H9 (cell line): ENCODE results near the gene ANKRD17. TPM values are rescaled to one million over a fixed set of nuclear protein-coding genes. Genes with fewer than 3 reads are reported as not detected.

Source experiments
- DNase-seq: peaks from one replicate; pipeline ENCODE4 v3.0.0-alpha.2; 2017
- H2AFZ ChIP-seq: one replicate; pipeline ENCODE4 v1.6.1; 2013; ENCODE audit warnings: mild to moderate bottlenecking, low read length, control low read depth, moderate library complexity
- H2AK5ac ChIP-seq: 2 replicates; pipeline ENCODE4 v1.6.1; 2013; ENCODE audit warnings: low read length, control low read depth, mixed read lengths; ENCODE audit not compliant: insufficient read length
- H2BK120ac ChIP-seq: one replicate; pipeline ENCODE4 v1.6.1; 2013; ENCODE audit warnings: low read depth, mild to moderate bottlenecking, low read length, control low read depth, inconsistent platforms; ENCODE audit not compliant: poor library complexity, severe bottlenecking
- H2BK12ac ChIP-seq: 2 replicates; pipeline ENCODE4 v1.6.1; 2013; ENCODE audit warnings: low read length, control low read depth, mixed read lengths, low read depth; ENCODE audit not compliant: insufficient read length
- H2BK15ac ChIP-seq: 2 replicates; pipeline ENCODE4 v1.6.1; 2013; ENCODE audit warnings: low read depth, low read length, control low read depth
- H2BK20ac ChIP-seq: one replicate; pipeline ENCODE4 v1.6.1; 2013; ENCODE audit warnings: low read depth, mild to moderate bottlenecking, low read length, control low read depth, inconsistent platforms; ENCODE audit not compliant: poor library complexity, severe bottlenecking
- H2BK5ac ChIP-seq: 2 replicates; pipeline ENCODE4 v1.6.1; 2013; ENCODE audit warnings: low read length, control low read depth, mixed read lengths; ENCODE audit not compliant: insufficient read length
- H3K14ac ChIP-seq: 2 replicates; pipeline ENCODE4 v1.6.1; 2013; ENCODE audit warnings: low read length, control low read depth; ENCODE audit not compliant: insufficient read depth
- H3K18ac ChIP-seq: 2 replicates; pipeline ENCODE4 v1.6.1; 2013; ENCODE audit warnings: low read depth, mild to moderate bottlenecking, mixed read lengths, low read length, control low read depth; ENCODE audit not compliant: insufficient read length
- H3K23ac ChIP-seq: 2 replicates; pipeline ENCODE4 v1.6.1; 2013; ENCODE audit warnings: low read length, control low read depth, mixed read lengths, low read depth; ENCODE audit not compliant: insufficient read length
- H3K23me2 ChIP-seq: 2 replicates; pipeline ENCODE4 v1.6.1; 2013; ENCODE audit warnings: low read depth, mild to moderate bottlenecking, mixed read lengths, low read length, control low read depth; ENCODE audit not compliant: insufficient read length, poor library complexity, severe bottlenecking
- H3K27ac ChIP-seq: 2 replicates; pipeline ENCODE4 v1.5.1; 2013; ENCODE audit warnings: low read length, control low read depth, mixed read lengths, low read depth; ENCODE audit not compliant: insufficient read length
- H3K27me3 ChIP-seq: 2 replicates; pipeline ENCODE4 v1.6.1; 2013; ENCODE audit warnings: low read length, control low read depth, inconsistent platforms; ENCODE audit not compliant: insufficient read depth
- H3K4ac ChIP-seq: 2 replicates; pipeline ENCODE4 v1.6.1; 2013; ENCODE audit warnings: low read depth, mild to moderate bottlenecking, control low read depth, inconsistent platforms, low read length, moderate library complexity
- H3K4me1 ChIP-seq: 2 replicates; pipeline ENCODE4 v1.6.1; 2013; ENCODE audit warnings: low read length, control low read depth, inconsistent platforms; ENCODE audit not compliant: insufficient read depth
- H3K4me2 ChIP-seq: 2 replicates; pipeline ENCODE4 v1.6.1; 2013; ENCODE audit warnings: low read length, control low read depth, mixed read lengths; ENCODE audit not compliant: insufficient read length, insufficient read depth
- H3K56ac ChIP-seq: 2 replicates; pipeline ENCODE4 v1.6.1; 2013; ENCODE audit warnings: low read depth, mild to moderate bottlenecking, mixed read lengths, low read length, control low read depth; ENCODE audit not compliant: insufficient read length
- H3K79me1 ChIP-seq: 2 replicates; pipeline ENCODE4 v1.6.1; 2013; ENCODE audit warnings: low read depth, mild to moderate bottlenecking, moderate library complexity, low read length, control low read depth, inconsistent platforms; ENCODE audit not compliant: insufficient read depth, poor library complexity, severe bottlenecking
- H3K79me2 ChIP-seq: 2 replicates; pipeline ENCODE4 v1.6.1; 2013; ENCODE audit warnings: low read length, control low read depth, inconsistent platforms; ENCODE audit not compliant: insufficient read depth
- H3K9ac ChIP-seq: 2 replicates; pipeline ENCODE4 v1.6.1; 2013; ENCODE audit warnings: low read length, control low read depth, mixed read lengths; ENCODE audit not compliant: insufficient read length; ENCODE audit errors: extremely low read depth
- H3K9me3 ChIP-seq: one replicate; pipeline ENCODE4 v1.6.1; 2013; ENCODE audit warnings: low read depth, low read length, inconsistent platforms; ENCODE audit not compliant: control insufficient read depth
- H3T11ph ChIP-seq: one replicate; pipeline ENCODE4 v1.6.1; 2013; ENCODE audit warnings: mild to moderate bottlenecking, low read length, control low read depth, inconsistent platforms
- H4K20me1 ChIP-seq: one replicate; pipeline ENCODE4 v1.6.1; 2013; ENCODE audit not compliant: control insufficient read depth, insufficient read length, insufficient read depth
- H4K5ac ChIP-seq: 2 replicates; pipeline ENCODE4 v1.6.1; 2013; ENCODE audit warnings: low read depth, mild to moderate bottlenecking, mixed read lengths, low read length, control low read depth; ENCODE audit not compliant: insufficient read length
- H4K8ac ChIP-seq: replicated peaks from 2 replicates; pipeline ENCODE4 v1.6.1; 2013; ENCODE audit warnings: low read length, control low read depth, mixed read lengths, low read depth; ENCODE audit not compliant: insufficient read length
- H4K91ac ChIP-seq: 2 replicates; pipeline ENCODE4 v1.6.1; 2013; ENCODE audit warnings: low read depth, mild to moderate bottlenecking, moderate library complexity, mixed read lengths, low read length, control low read depth; ENCODE audit not compliant: insufficient read length
- H3K27ac Mint-ChIP-seq, 3 experiments: 2 replicates in 2 of 3; 3 replicates in 1 of 3; pipeline ENCODE4 v1.8.0; 2020 to 2021; ENCODE audit warnings: mixed read lengths in 3 of 3, mild to moderate bottlenecking in 1 of 3, moderate library complexity in 1 of 3
- H3K27me3 Mint-ChIP-seq: 2 replicates; pipeline ENCODE4 v1.8.0; 2021; ENCODE audit warnings: low read depth, mild to moderate bottlenecking, moderate library complexity, mixed read lengths
- H3K36me3 Mint-ChIP-seq, 3 experiments: 2 replicates in 2 of 3; 3 replicates in 1 of 3; pipeline ENCODE4 v1.8.0; 2020 to 2021; ENCODE audit warnings: low read depth in 3 of 3, mixed read lengths in 3 of 3; ENCODE audit not compliant: insufficient read depth in 1 of 3
- H3K4me1 Mint-ChIP-seq, 2 experiments: 2 replicates each; pipeline ENCODE4 v1.8.0; 2020; ENCODE audit warnings: mixed read lengths in 2 of 2
- H3K4me3 Mint-ChIP-seq, 2 experiments: 2 replicates in 1 of 2; 3 replicates in 1 of 2; pipeline ENCODE4 v1.8.0; 2020 to 2021; ENCODE audit warnings: mild to moderate bottlenecking in 2 of 2, mixed read lengths in 2 of 2, moderate library complexity in 1 of 2
- H3K9me3 Mint-ChIP-seq, 2 experiments: 2 replicates in 1 of 2; 3 replicates in 1 of 2; pipeline ENCODE4 v1.8.0; 2020; ENCODE audit warnings: mild to moderate bottlenecking in 2 of 2, mixed read lengths in 2 of 2, moderate library complexity in 1 of 2
- CTCF ChIP-seq: fragments of 200-600 bp; sonication (generic); conservative IDR thresholded peaks from 3 replicates; pipeline ENCODE4 v1.8.0; 2021; ENCODE audit warnings: antibody characterized with exemption, mild to moderate bottlenecking
- total RNA-seq: library from RNA; stranded (reverse); gene quantifications from 2 replicates; pipeline ENCODE4 v1.2.1, GENCODE V29; 2021

The ANKRD17 gene
- total RNA-seq, 1 experiment from 2014 or later = 82.4 TPM

GRCh38 chr4:73252001-73252400 is 6.6 kb downstream of the ANKRD17 start:
- H2BK15ac ChIP-seq = no peak overlapping the region
- H4K8ac ChIP-seq = no peak overlapping the region
- Mint-ChIP-seq H3K4me3 (no peak overlapping the region), H3K27me3 (no peaks in the 10 kb centered on the region), H3K36me3 (peaks cover 10 to 29% (median 26%) of the 10 kb centered on the region in 3 experiments; a peak in 6 of 7 replicates), H3K27ac (no peak overlapping the region), H3K4me1 (peaks cover 25 to 35% of the 10 kb centered on the region in 2 experiments), H3K9me3 (no peaks in the 10 kb centered on the region)
- H2BK20ac ChIP-seq = no peak overlapping the region
- no peak overlapping the region for H2AFZ ChIP-seq
- no peak overlapping the region for H4K5ac ChIP-seq
- H3T11ph ChIP-seq = no peak overlapping the region
- no peak overlapping the region for H4K91ac ChIP-seq
- H3K9ac ChIP-seq = no peak overlapping the region
- H3K14ac ChIP-seq = no peak overlapping the region
- H3K27me3 ChIP-seq = no peaks in the 10 kb centered on the region
- peaks cover 29% of the 10 kb centered on the region; the same call in 1 of the 2 replicates for H3K79me2 ChIP-seq
- H3K23me2 ChIP-seq = no peaks in the 10 kb centered on the region
- H3K4me1 ChIP-seq = no peaks in the 10 kb centered on the region
- no peaks in the 10 kb centered on the region for H3K9me3 ChIP-seq
- no peak overlapping the region for H2BK12ac ChIP-seq
- H3K27ac ChIP-seq = no peak overlapping the region
- no peaks in the 10 kb centered on the region for H4K20me1 ChIP-seq
- no peak overlapping the region for H2AK5ac ChIP-seq
- H3K56ac ChIP-seq = no peak overlapping the region
- H2BK120ac ChIP-seq = no peak overlapping the region
- H2BK5ac ChIP-seq = no peak overlapping the region
- no peak for TF ChIP-seq CTCF
- H3K4me2 ChIP-seq = no peak overlapping the region
- H3K79me1 ChIP-seq = peaks cover 8% of the 10 kb centered on the region
- H3K4ac ChIP-seq = no peak overlapping the region
- no peak overlapping the region for H3K23ac ChIP-seq
- H3K18ac ChIP-seq = no peak overlapping the region
- no peak for DNase-seq
